Measurements from ENCODE around the gene DCAKD.

DNA sequence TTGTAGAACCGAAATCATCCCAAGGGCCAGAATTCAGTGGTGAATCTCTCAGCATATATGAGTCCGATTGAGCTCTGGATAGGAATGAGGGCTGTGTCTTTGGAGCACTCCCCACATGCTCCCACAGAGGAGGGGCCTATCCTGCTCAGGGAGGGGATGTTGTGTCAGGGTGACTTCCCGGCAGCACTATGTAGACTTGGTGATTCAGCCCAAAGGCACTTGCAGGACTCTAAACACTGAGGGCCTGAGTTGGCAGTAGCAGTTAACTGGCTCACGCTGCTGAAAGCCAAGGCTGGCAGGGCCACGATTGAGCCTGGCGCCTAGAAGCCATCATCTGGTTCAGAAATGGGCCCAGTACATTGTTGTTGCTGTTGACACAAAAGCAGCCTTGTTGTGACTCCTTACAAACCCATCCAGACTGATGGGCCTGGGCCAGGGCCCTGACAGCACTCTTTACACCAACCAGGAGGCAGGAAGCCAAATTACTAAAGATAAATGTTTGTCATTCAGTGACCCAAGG lies 41.5 kb upstream of the DCAKD start:
- no peak for TF ChIP-seq YY1 (IDR thresholded peaks at IDR 0.05; ENCODE audit: insufficient read depth, insufficient read length)
- TF ChIP-seq ZNF274 (IDR thresholded peaks at IDR 0.05; ENCODE audit: low read depth, low read length) = no peak
